ENCODE measurements around the gene C13orf46.

The C13orf46 gene

DNA sequence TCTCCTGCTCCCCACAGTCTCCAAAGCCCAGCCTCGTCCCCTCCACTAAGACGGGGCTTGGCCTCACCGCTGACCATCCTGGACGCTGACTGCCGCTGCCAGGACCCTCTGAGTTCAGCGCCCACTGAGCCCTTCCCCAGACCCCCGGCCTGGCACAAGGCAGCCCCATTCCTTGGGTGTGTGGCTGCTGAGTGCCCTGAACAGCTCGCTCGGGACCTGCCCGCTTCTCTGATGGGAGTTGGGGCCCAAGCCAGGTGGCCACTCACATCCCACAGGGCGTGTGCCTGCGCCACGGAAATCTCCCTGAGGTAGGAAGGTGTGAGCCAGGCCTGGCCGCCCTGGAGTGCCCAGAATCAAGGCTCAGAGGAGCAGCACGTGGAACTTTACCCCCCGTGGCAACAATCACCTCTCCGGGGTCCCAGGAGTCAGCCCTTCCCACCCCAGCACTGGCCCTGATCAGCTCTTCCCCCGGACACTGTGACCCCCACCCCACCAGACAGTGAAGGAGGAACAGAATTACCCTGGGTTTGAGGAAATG, 20.8 kb downstream of the C13orf46 start:
- DNase-seq = no peak

- no peak for DNase-seq
Observed at GRCh38 chr13:113952151-113952982, 21.5 kb downstream of the C13orf46 start.

- no peak for DNase-seq
Observed at GRCh38 chr13:113951246-113951999, 22.5 kb downstream of the C13orf46 start.

DNA sequence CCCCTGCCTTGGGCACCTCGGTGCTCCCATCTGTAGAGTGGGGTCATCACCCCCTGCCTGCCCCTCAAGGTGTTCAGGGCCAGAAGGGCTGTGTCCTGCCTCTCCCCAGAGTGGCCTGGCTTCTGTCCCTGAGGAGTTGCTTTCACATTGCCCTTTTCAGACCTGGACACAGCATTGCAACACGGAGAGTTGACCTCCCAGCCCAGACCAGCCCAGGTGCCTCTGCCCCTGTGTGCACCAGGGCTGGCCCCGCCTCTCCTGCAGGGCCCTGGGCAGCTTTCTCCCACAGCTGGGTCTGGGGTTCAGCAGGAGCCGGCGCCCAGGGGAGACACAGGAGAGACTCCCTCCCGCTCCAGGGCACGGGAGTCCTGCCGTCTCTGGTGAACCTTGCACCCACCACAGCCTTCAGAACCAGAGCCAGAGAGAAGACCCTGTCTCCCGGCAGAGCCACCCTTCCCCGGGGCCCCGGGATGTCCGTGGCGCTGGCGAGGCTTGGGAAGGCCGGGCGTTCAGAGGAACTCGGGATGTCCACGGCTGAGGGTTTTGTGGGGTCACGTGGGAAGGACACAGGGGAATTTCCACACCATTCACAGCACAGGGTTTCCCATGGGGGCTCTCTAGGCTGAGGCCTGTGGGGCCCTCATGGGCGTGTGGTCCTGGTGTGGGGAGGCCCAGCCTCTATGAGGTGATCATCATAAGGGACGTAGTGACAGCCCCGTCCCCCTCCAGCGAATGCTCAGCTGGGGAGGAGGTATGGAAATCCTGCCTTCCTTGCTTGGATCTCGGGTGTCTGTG, 23.2 kb downstream of the C13orf46 start:
- no peak for DNase-seq

DNA sequence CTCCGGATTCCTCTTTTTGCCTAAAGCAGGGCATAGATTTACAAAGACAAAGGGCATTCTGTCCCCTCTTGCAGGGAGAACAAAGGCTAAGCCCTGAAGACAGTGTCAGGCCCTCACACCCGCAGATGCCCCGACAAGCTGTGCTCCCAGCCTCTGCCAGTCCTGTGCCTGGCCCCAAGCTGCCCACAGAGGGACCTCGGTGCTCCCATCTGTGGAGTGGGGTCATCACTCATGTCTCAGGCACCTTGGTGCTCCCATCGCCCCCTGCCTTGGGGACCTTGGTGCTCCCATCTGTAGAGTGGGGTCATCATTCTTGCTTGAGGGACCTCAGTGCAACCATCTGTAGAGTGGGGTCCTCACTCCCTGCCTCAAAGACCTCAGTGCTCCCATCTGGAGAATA, 24.3 kb downstream of the C13orf46 start:
- no peak for DNase-seq

GRCh38 chr13:113948034-113948742, 25.7 kb downstream of the C13orf46 start:
- no peak for DNase-seq

GRCh38 chr13:113947311-113948033, 26.4 kb downstream of the C13orf46 start:
- DNase-seq = no peak

DNA sequence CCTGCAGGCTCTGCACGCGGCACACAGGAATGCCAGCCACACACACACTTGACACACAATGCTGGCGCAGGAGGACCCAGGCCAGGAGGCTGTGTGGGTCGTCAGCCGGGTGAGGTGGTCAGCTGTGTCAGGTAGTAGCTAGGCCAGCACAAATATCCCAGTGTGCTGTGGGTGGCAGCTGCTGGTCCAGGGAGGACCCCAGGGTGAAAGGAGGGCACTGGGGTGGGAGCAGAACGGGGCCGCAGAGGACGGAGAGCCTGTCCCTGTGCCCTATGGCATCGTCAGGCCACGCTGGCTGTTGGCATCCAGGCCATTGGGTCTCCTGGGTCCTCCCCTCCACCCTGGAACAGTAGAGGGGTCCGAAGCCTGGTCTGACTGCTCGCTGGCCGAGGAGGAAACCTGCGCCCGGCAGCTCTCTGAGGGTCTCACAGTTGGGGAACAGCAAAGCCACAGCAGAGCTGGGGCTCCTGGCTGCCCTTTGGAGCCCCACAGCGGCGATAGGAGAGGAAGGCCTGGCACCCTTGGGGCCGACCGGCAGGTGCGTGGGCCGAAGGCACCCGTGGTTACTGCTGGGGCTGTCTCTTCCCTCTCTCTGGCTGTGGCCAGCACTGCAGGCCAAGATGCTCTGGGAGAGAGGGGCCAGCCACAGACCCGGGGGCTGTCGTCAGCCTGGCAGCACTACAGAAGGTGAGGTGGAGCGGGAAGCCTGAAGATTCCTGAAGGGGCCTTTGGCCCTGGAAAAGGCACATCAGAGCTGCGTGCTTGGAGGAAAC, 27.3 kb downstream of the C13orf46 start:
- DNase-seq = no peak

DNA sequence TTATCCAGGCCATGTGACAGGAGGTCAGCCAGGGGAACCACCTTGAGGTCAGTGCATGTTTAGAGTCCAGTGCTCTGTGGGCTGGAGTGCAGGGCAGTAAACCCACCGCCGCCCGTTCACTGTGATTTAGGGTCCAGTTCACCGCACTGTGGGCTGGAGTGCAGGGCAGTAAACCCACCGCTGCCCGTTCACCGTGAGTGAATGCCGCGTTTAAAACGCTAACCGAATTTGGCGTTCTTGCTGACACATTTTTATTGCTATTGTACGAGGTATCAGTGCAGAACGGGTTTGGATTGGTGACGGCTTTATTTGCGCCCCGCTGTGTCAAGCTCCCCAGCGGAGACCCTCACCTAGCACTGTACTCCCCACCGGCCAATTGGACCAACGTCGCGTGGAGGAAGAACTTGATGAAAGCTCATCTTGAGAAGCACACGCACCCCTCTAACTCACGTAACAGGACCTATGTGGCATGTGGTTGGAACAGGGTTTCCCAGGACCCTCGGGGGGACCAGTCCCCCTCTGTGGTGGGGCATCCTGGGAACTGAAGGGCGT, 27.9 kb downstream of the C13orf46 start:
- DNase-seq = no peak

DNA sequence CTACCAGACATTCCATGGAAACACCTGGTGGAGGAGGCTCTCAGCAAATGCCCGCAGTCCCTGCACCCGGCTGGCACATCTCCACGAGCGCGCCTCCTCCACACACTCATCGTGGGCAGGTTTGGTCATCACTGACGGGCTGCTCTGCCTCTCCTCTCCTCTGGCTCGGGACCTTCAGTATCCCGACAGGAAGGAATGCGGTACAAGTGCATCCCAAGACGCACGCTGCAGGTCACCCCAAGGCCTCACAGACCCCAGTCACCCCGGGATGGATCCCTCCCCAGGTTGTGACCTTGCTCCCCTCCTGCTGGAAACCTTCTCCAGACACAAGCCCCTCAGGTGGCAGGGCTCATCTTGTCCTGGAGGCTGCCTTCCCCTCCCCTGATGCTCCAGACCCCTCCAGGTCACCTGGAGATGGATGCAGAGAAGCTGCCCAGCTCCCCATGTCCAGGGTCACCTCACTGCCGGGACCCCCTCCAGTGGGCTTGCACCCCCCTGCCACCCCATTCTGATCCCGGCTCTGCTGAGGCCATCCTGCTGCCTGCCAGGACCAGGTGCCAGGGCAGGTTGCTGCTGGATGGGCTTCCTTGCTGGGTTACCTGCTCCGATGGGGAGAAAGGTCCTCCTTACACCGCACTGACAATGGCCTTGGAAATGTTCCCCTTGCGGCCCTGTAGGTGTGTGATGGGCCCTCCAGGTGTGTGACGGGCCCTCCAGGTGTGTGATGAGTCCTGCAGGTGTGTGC, 29.9 kb downstream of the C13orf46 start:
- DNase-seq = no peak

- DNase-seq = no peak
Observed at GRCh38 chr13:113942591-113943103, 31.2 kb downstream of the C13orf46 start.

- no peak for DNase-seq
Observed at GRCh38 chr13:113941571-113942191, 32.2 kb downstream of the C13orf46 start.

DNA sequence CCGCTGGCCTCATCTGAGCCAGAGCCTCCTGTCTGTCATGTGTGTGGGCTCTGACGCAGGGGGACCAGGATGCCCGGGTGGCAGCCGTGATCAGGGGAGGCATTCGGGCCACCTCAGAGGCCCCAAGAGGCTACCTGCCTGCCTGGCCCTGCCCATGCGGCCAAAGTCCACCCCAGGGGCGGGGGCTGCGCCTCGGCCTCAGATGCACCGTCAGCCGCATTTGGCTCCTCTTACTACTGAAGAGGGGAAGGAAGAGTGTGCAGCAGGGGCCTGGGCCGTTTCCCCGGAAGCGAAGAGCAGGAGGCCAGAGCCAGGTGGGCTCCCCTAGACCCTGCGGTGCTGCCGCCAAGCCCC, 34.0 kb downstream of the C13orf46 start:
- DNase-seq = no peak

DNA sequence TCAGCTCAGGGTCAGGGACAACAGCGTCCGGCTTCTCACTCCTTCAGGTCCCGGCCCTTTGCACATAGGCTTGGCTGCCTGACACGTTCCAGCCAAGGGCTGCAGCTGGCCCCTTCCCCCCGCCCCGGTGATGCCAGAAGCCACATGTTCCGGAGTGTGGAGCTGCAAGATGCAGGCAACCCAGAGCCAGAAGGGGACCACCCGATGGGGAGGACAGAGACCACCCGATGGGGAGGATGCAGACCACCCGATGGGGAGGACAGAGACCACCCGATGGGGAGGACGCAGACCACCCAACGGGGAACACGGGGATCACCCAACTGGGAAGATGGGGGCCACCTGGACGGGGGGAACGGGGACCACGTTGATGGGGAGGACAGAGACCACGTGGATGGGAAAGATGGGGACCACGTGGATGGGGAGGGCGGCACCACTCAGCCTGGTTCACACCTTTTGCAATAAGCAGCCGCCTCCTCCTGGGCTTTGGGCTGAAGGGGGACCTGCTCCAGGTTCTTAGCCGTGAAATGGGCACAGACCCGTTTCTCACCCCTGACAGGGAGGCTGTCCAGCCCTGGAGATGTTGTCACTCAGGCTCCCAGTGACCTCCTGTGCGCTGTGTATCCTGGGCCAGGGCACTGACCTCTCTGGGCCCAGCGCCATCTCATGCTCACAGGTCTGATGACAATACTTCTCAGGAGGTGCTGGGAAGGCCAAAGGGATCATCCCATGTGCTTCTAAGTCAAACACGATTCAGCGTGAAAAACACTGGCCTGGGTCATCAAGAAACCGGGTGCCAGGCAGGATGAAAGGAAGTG, 34.5 kb downstream of the C13orf46 start:
- DNase-seq = no peak

- DNase-seq = no peak
Observed at GRCh38 chr13:113938716-113939115, 35.2 kb downstream of the C13orf46 start.

GRCh38 chr13:113938246-113938645, 35.6 kb downstream of the C13orf46 start:
- DNase-seq = no peak

- no peak for DNase-seq
Observed at GRCh38 chr13:113937527-113938180, 36.2 kb downstream of the C13orf46 start.

GRCh38 chr13:113937073-113937472, 36.8 kb downstream of the C13orf46 start:
- no peak for DNase-seq
